CD4-positive, alpha-beta T cell treated with Interleukin-2 at 100 ng/mL for 4 hours (primary cell): ENCODE results near the gene SORBS1.

Experiments
- DNase-seq: peaks from one replicate; pipeline ENCODE4 v3.0.0-alpha.2; 2020; ENCODE audit warnings: low spot score

Gene SORBS1

DNA sequence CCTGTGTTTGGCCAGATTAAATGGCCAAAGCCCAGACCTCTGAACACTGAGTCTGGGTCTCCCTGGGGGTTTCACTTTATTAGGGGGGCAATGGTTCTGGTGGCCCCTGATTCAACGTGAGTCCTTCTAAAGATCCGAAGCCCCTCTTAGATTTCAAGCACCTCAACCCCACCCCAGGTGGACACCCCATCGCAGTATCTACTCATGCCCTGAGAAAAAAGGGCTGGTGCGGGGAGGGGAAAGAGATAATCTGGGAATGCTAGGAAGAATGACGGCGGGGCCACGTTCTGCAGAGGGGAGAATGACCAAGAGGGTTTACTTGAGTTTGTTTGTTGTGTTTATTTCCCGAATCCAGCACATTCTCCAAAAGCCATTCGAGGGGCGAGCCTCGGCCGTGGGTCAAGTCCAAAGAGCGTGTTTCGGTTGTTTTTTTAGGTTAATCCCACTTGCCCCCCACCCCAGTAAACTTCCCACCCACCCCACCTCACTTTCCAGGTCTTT, 271.2 kb downstream of the SORBS1 start:
- no peak for DNase-seq

GRCh38 chr10:95289003-95289920, 271.9 kb downstream of the SORBS1 start:
- no peak for DNase-seq

- DNase-seq = no peak
Observed at GRCh38 chr10:95288303-95288702, 272.9 kb downstream of the SORBS1 start.

GRCh38 chr10:95287281-95287680, 273.9 kb downstream of the SORBS1 start:
- DNase-seq = no peak

DNA sequence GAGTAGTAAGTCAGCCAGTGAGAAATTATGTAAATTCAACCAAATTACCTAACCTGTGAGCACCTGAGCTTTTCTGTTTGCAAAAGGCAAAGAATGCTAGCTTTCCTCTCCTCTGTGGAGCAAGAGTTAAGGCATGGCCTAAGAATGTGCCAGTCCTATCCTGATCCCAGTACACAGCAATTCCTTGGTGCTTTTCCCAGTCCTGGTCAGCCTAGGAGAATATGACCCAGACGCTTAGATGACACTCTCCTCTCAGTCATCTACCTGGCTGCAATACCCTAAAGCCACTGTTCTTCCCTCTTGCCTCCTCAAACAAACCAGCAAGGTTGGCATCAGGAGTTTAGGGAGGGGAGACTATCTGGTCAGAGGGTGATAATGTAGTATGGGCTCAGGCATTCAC, 274.5 kb downstream of the SORBS1 start:
- no peak for DNase-seq

DNA sequence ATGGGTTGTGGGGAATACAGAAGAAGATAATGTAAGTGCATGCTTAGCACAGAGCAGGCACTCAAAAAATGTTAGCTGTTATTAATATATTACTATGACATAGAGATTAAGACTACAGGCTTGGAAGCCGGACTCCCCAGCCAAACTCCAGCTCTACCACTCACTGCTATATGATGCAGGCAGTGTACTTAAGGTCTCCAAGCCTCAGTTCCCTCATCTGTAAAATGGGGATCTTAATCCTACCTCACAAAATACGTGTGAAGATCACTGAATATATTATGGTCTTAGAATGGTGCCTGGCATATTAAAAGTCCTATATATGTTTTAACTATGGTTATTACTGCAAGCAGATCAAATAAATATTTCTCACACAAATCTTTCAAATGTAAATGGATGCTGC, 275.6 kb downstream of the SORBS1 start:
- DNase-seq = no peak

DNA sequence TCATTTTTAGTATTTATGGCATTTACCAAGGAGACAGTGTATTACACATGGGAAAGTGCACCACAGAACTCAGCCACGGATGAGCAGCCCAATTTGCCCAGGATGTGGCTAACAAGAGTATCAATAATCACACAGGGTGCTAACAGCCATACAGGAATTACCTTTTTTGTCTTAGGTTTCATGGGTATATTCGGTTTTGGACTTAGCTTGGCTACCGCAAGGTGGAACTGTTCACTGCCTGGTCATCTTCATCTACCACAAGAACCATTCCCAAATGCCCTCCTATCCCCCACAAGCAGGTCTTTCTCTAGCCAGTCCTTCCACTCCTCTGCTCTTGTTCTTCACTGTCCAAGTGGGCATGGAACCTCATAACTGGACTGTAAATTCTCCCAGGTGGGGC, 276.4 kb downstream of the SORBS1 start:
- no peak for DNase-seq

DNA sequence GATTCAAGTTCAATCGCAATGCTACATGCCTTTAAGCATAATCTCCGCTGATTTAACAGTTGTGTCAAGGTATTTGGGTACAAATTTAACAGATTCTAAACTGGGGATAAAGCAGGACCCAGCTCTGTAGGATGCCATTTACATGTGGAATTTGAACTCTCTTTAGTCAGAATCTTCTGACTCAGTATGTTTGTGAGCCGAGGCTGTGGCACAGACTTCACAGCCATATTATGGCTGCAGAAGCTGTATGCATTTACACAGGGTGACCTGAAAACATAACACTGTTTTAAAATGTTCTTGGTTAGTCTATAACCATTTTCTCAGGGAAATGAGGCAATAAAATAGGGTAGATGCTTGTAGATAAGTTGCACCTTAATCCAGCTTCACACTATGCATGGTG, 279.1 kb downstream of the SORBS1 start:
- no peak for DNase-seq

- DNase-seq = no peak
Observed at GRCh38 chr10:95281206-95281605, 280.0 kb downstream of the SORBS1 start.

DNA sequence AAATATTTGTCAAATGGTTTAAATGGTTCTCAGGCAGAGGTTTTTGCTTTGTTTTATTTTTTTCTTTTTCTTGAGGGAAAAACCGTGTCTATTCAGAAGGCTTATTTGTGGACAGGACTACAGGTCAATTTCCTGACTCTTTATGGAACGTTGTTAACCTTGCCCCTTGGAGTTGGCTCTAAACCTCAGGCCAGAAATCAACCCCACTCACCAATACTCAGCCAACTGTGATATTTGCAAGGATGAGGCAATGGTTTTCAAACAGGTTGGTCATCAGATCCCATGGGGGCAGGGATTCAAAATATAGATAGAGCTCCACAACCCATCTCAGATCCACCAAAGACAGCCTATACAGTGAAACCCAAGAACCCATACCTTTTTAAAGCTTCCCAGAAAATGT, 280.5 kb downstream of the SORBS1 start:
- DNase-seq = no peak

DNA sequence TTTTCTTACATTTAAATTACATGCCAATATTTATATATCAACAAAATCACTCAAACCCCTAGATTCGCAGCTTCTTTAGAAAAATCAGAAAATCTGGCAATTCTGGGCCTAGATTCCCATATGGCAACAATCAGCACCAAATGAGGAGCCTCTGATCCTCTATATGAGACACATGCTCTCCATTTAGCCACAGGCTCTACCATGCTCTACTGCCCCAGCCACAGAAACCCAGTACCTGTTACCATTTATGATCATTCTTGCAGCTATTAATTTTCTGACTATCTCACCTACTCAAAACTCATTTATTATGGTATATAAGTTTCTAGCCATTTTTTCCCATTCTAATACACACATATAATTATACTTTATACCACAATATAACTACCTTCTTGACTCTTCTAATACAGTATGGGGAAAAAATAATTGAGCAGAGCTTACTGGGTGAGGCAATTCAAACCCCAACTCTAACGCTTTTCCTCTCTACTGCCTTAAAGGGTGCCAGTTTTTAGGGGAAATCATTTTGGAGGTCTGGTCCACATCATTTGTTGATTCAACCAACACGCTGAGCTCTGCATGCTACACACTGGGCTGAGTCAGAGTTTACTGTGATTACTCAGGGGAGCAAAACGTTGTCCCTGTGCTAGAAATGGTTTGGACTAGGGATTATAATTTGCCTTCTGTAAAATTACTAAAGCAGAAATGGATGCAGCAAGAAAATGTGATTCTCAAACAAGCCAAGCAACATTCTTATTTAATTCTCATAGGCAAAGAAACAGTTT, 281.9 kb downstream of the SORBS1 start:
- DNase-seq = no peak

GRCh38 chr10:95278061-95278988, 282.8 kb downstream of the SORBS1 start:
- DNase-seq = no peak

GRCh38 chr10:95277614-95278013, 283.6 kb downstream of the SORBS1 start:
- DNase-seq = no peak

GRCh38 chr10:95277201-95277570, 284.0 kb downstream of the SORBS1 start:
- no peak for DNase-seq

GRCh38 chr10:95276367-95277200, 284.6 kb downstream of the SORBS1 start:
- DNase-seq = no peak

DNA sequence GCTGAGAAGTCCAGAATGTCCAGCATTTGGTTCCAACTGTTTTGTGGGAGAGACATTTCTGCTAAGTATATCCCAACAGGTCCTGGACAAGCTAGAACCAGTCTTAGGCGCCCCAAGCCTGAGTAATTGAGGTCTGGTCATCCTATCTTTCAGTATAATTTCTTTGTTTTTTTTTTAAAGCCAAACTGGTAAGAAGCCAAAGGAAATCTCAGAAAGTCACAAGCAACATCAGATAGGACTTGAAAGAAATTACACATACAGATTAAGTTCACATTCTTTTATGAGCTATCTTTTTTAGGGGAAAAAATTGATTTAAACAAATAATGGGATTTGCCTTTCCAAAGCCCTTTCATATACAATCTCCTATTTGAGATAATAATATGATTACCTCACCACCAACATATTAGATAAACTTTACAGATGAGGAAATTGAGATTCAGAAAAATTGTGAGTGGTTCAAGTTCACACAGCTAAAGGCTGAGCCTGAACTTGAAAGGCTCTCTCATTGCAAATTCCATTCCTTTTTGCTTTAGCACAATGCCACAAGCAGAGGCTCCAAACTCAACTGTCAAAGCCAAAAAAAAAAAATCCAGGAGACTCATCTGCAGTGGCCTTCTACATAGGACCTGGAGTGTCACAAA, 285.3 kb downstream of the SORBS1 start:
- DNase-seq = no peak

GRCh38 chr10:95273393-95274312, 287.5 kb downstream of the SORBS1 start:
- no peak for DNase-seq

- DNase-seq = no peak
Observed at GRCh38 chr10:95268438-95268837, 292.7 kb downstream of the SORBS1 start.

DNA sequence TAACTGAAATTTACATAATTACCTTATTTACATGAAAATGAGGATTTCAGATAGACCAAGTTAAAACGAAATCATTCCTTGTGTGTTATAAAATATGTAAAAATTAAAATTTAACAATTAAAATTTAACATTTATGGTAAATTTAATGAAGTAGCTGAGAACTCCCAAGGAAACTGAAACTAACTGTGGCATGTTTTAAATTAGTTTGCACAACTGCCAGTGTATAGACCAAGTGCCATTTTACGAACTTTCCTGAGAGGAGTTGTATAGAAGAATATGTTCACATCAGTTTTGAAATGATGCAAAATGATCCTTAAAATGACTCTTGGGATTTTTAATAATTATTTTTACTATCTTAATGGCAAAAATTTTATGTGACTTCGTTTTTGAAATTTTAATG, 293.9 kb downstream of the SORBS1 start:
- DNase-seq = no peak
